Measurements from ENCODE around the gene LEP. TPM values are rescaled to one million over a fixed set of nuclear protein-coding genes. Genes with fewer than 3 reads are reported as not detected.

LEP gene
- total RNA-seq, 3 donors from 2014 or later (not counting 1 experiment from before 2014, with no cell fraction given) = not detected

Other genes starting within 250 kb of the LEP start
- gene LRRC4, start 209.8 kb upstream of the LEP start, total RNA-seq = 1 to 10 TPM in 2 of 3 donors, under 1 TPM in 1; 0.79 to 2.4 (median 1.8) TPM
- 10 to 100 TPM; 32.5 to 48.7 (median 48.5) TPM for gene RBM28, start 102.6 kb downstream of the LEP start, total RNA-seq
- gene PRRT4, start 120.4 kb downstream of the LEP start, total RNA-seq = under 1 TPM in 1 of 3 donors, not detected in 2; 0.42 TPM
- gene IMPDH1, start 168.7 kb downstream of the LEP start, total RNA-seq = 10 to 100 TPM; 77.8 to 94.1 (median 89.6) TPM
- 1 to 10 TPM; 1.9 to 5.1 (median 2.3) TPM for gene HILPDA, start 214.6 kb downstream of the LEP start, total RNA-seq
- gene METTL2B, start 235.5 kb downstream of the LEP start, total RNA-seq = 10 to 100 TPM; 16.1 to 20.8 (median 20.0) TPM